HG03432 (cell line): Measurements from ENCODE around the gene SALL3.

Experiments used
- ATAC-seq: cut with Tn5 transposase; IDR thresholded peaks from one replicate; pipeline ENCODE4 v1.9.1; 2021; ENCODE audit warnings: mild to moderate bottlenecking, moderate library complexity; ENCODE audit not compliant: unreplicated experiment

SALL3 gene

GRCh38 chr18:79000997-79001396 is 21.4 kb downstream of the SALL3 start:
- no peak for ATAC-seq

- ATAC-seq: no peak
These were observed 26.0 kb downstream of the SALL3 start for GRCh38 chr18:79005653-79006052.

- ATAC-seq: no peak
These were observed 26.6 kb downstream of the SALL3 start for GRCh38 chr18:79006106-79006795.

GRCh38 chr18:79007440-79007839 is 27.8 kb downstream of the SALL3 start:
- ATAC-seq: no peak

GRCh38 chr18:79008356-79008940 is 28.8 kb downstream of the SALL3 start:
- no peak for ATAC-seq

- no peak for ATAC-seq
These were observed 31.2 kb downstream of the SALL3 start for GRCh38 chr18:79010802-79011201.

- ATAC-seq: no peak
These were observed 31.8 kb downstream of the SALL3 start for GRCh38 chr18:79011300-79011870.

GRCh38 chr18:79013869-79014268 is 34.3 kb downstream of the SALL3 start:
- no peak for ATAC-seq

- no peak for ATAC-seq
These were observed 39.3 kb downstream of the SALL3 start for GRCh38 chr18:79018911-79019310.

- no peak for ATAC-seq
These were observed 40.3 kb downstream of the SALL3 start for GRCh38 chr18:79019881-79020280.

- no peak for ATAC-seq
These were observed 43.0 kb downstream of the SALL3 start for GRCh38 chr18:79022603-79023002.

- ATAC-seq: no peak
These were observed 46.9 kb downstream of the SALL3 start for GRCh38 chr18:79026491-79026890.

GRCh38 chr18:79030680-79031079 is 51.1 kb downstream of the SALL3 start:
- no peak for ATAC-seq

- ATAC-seq: no peak
These were observed 62.7 kb downstream of the SALL3 start for GRCh38 chr18:79042276-79042675.

GRCh38 chr18:79043288-79043687 is 63.7 kb downstream of the SALL3 start:
- no peak for ATAC-seq

GRCh38 chr18:79046522-79046921 is 66.9 kb downstream of the SALL3 start:
- ATAC-seq: no peak

GRCh38 chr18:79047556-79048244 is 68.1 kb downstream of the SALL3 start:
- ATAC-seq: no peak

- no peak for ATAC-seq
These were observed 68.6 kb downstream of the SALL3 start for GRCh38 chr18:79048245-79048632.

GRCh38 chr18:79049506-79049905 is 69.9 kb downstream of the SALL3 start:
- no peak for ATAC-seq
